Transverse colon (tissue), 4 donors: ENCODE results near the gene CGNL1. TPM values are rescaled to one million over a fixed set of nuclear protein-coding genes. Genes with fewer than 3 reads are reported as not detected.

Experiments
- DNase-seq: peaks from one replicate; pipeline ENCODE4 v3.0.0-alpha.2; 2019
- H3K27ac ChIP-seq, 4 donors: fragments of 200-600 bp; sonication (generic); 2 replicates each; pipeline ENCODE4 v1.5.1; 2016 to 2018; ENCODE audit warnings: inconsistent platforms in 4 of 4
- H3K27me3 ChIP-seq: fragments of 200-600 bp; sonication (generic); 2 replicates; pipeline ENCODE4 v1.5.1; 2017; ENCODE audit warnings: inconsistent platforms
- H3K36me3 ChIP-seq, 4 donors: fragments of 200-600 bp; sonication (generic); 2 replicates each; pipeline ENCODE4 v1.5.1; 2017 to 2019; ENCODE audit warnings: inconsistent platforms in 4 of 4
- H3K4me1 ChIP-seq, 4 donors: fragments of 200-600 bp; sonication (generic); 2 replicates each; pipeline ENCODE4 v1.5.1; 2017 to 2020; ENCODE audit warnings: inconsistent platforms in 4 of 4
- H3K4me3 ChIP-seq, 4 donors: fragments of 200-600 bp; sonication (generic); 1 replicate in 1 of 4; 2 replicates in 3 of 4; pipeline versions ENCODE4 v1.5.1 to v1.6.1; 2017 to 2019; ENCODE audit warnings: inconsistent platforms in 4 of 4
- H3K9me3 ChIP-seq, 2 donors: fragments of 200-600 bp; sonication (generic); 2 replicates each; pipeline ENCODE4 v1.5.1; 2017 to 2019; ENCODE audit warnings: inconsistent platforms in 2 of 2
- EP300 ChIP-seq: sonication (generic); formaldehyde crosslinking; IDR thresholded peaks from one replicate; pipeline ENCODE4 v1.6.1; 2017; ENCODE audit warnings: antibody characterized with exemption, low read depth
- POLR2A ChIP-seq: fragments of 450-650 bp; IDR thresholded peaks from one replicate; pipeline ENCODE4 v1.6.1; 2016; ENCODE audit warnings: antibody characterized with exemption, mild to moderate bottlenecking, moderate library complexity
- POLR2AphosphoS5 ChIP-seq, 3 donors: sonication (generic); formaldehyde crosslinking; IDR thresholded peaks; one replicate each; pipeline ENCODE4 v1.6.1; 2016; ENCODE audit warnings: antibody characterized with exemption in 3 of 3
- WGBS, 2 donors: methylation state at CpG; one replicate each; pipeline ENCODE4 v1.1.5; 2018; ENCODE audit warnings: low coverage in 1 of 2; 5-methylcytosine and 5-hydroxymethylcytosine counted together
- in situ Hi-C, 4 donors: fragments of 200-750 bp; cut with MboI; loops; one replicate each; pipeline versions ENCODE4 v1.15.0 to v1.15.1; 2017; ENCODE audit warnings: low sequenced_read_pairs in 3 of 4, low pct_ligation_motif_present in 1 of 4, low pct_unique_long_range_greater_than_20kb in 1 of 4
- intact Hi-C: fragments of 100-400 bp; cut with DNase I; formaldehyde crosslinking; loops from one replicate; pipeline ENCODE4 v1.15.1; 2023; ENCODE audit warnings: low total_unique reads
- total RNA-seq, 4 donors: library from RNA; depleted of rRNA; stranded (reverse); fragments of >200 nt; gene quantifications; one replicate each; pipeline ENCODE4 v1.1.0, GENCODE V29; 2016
- TF ChIP-seq, protein P1 (sequence below), 5 experiments: fragments of 200-600 bp in 3 of 5; fragments of 450-650 bp in 2 of 5; sonication (generic) in 3 of 5; IDR thresholded peaks; 1 replicate in 2 of 5; 2 replicates in 3 of 5; pipeline ENCODE4 v1.5.1; 2016 to 2017; ENCODE audit warnings: antibody characterized with exemption in 5 of 5, inconsistent platforms in 3 of 5, mild to moderate bottlenecking in 2 of 5, moderate library complexity in 1 of 5

CGNL1 gene
- total RNA-seq, 4 donors from 2014 or later, result 1.1 to 2.2 (median 1.8) TPM

GRCh38 chr15:57410373-57410772, 34.1 kb downstream of the CGNL1 start:
- TF ChIP-seq EP300 (no peak), POLR2AphosphoS5 (IDR thresholded peaks at IDR 0.05) (no peak), POLR2A (no peak)
- TF ChIP-seq, protein P1, sequence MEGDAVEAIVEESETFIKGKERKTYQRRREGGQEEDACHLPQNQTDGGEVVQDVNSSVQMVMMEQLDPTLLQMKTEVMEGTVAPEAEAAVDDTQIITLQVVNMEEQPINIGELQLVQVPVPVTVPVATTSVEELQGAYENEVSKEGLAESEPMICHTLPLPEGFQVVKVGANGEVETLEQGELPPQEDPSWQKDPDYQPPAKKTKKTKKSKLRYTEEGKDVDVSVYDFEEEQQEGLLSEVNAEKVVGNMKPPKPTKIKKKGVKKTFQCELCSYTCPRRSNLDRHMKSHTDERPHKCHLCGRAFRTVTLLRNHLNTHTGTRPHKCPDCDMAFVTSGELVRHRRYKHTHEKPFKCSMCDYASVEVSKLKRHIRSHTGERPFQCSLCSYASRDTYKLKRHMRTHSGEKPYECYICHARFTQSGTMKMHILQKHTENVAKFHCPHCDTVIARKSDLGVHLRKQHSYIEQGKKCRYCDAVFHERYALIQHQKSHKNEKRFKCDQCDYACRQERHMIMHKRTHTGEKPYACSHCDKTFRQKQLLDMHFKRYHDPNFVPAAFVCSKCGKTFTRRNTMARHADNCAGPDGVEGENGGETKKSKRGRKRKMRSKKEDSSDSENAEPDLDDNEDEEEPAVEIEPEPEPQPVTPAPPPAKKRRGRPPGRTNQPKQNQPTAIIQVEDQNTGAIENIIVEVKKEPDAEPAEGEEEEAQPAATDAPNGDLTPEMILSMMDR (IDR thresholded peaks at IDR 0.05), result no peak
- intact Hi-C loops, result no loop called here
- H3K4me3 ChIP-seq, result no peak overlapping the region
- in situ Hi-C loops, result no loop called here
- H3K27ac ChIP-seq, result no peak overlapping the region
- no peaks in the 10 kb centered on the region for H3K27me3 ChIP-seq
- DNase-seq, result no peak
- H3K9me3 ChIP-seq, result no peaks in the 10 kb centered on the region
- WGBS, 2 donors, result 24 to 25% methylated on average over 3 of the region's 3 CpGs
- H3K4me1 ChIP-seq, result no peaks in the 10 kb centered on the region
- no peaks in the 10 kb centered on the region for H3K36me3 ChIP-seq

GRCh38 chr15:57411945-57412768, 35.9 kb downstream of the CGNL1 start:
- Histone ChIP-seq H3K36me3 (no peaks in the 10 kb centered on the region), H3K4me3 (no peak overlapping the region), H3K4me1 (no peaks in the 10 kb centered on the region), H3K27me3 (no peaks in the 10 kb centered on the region), H3K9me3 (no peaks in the 10 kb centered on the region), H3K27ac (no peak overlapping the region)
- 83 to 85% methylated on average over 6 to 12 of the region's 12 CpGs for WGBS, 2 donors
- in situ Hi-C loops (no loop called here), intact Hi-C loops (no loop called here)
- no peak for DNase-seq
- no peak for TF ChIP-seq POLR2AphosphoS5 (IDR thresholded peaks at IDR 0.05)

- intact Hi-C loops, result no loop called here
- no peaks in the 10 kb centered on the region for H3K36me3 ChIP-seq
- no peaks in the 10 kb centered on the region for H3K4me1 ChIP-seq
- in situ Hi-C loops, result no loop called here
- no peaks in the 10 kb centered on the region for H3K9me3 ChIP-seq
- no peaks in the 10 kb centered on the region for H3K27me3 ChIP-seq
- WGBS, 2 donors, result 79% methylated on average over 7 of the region's 7 CpGs; no CpG with 5 or more reads in 1 of the 2 donors
- H3K27ac ChIP-seq, result no peak overlapping the region
- TF ChIP-seq POLR2A (no peak), EP300 (no peak), POLR2AphosphoS5 (IDR thresholded peaks at IDR 0.05) (no peak)
- TF ChIP-seq, protein P1 (IDR thresholded peaks at IDR 0.05), result no peak
- H3K4me3 ChIP-seq, result no peak overlapping the region
- no peak for DNase-seq
These were observed 39.3 kb downstream of the CGNL1 start for GRCh38 chr15:57415602-57416001.

- 91 to 100% methylated on average over 4 to 12 of the region's 13 CpGs for WGBS, 2 donors
- H3K4me1 ChIP-seq, result peaks cover 0 to 15% (median 7%) of the 10 kb centered on the region in 4 donors
- DNase-seq, result no peak
- intact Hi-C loops (loop anchor here (1.0 kb wide), 1 partner anchor 10 kb away; no protein-coding TSS in a partner anchor), in situ Hi-C loops (no loop called here)
- no peak overlapping the region for H3K4me3 ChIP-seq
- no peaks in the 10 kb centered on the region for H3K27me3 ChIP-seq
- H3K27ac ChIP-seq, result no peak overlapping the region
- H3K9me3 ChIP-seq, result no peaks in the 10 kb centered on the region
- TF ChIP-seq EP300, result no peak
- no peaks in the 10 kb centered on the region for H3K36me3 ChIP-seq
These were observed 42.3 kb downstream of the CGNL1 start for GRCh38 chr15:57418635-57419034.

- TF ChIP-seq, protein P1 (IDR thresholded peaks at IDR 0.05), result no peak
- no peak for TF ChIP-seq POLR2A
- TF ChIP-seq POLR2AphosphoS5 (IDR thresholded peaks at IDR 0.05), result no peak
- TF ChIP-seq EP300, result no peak
- Histone ChIP-seq H3K4me1 (peaks cover 0 to 15% (median 7%) of the 10 kb centered on the region in 4 donors), H3K27me3 (no peaks in the 10 kb centered on the region), H3K9me3 (no peaks in the 10 kb centered on the region), H3K36me3 (no peaks in the 10 kb centered on the region), H3K27ac (no peak overlapping the region), H3K4me3 (no peak overlapping the region)
- 83 to 91% methylated on average over 2 of the region's 2 CpGs for WGBS, 2 donors
- intact Hi-C loops (no loop called here), in situ Hi-C loops (no loop called here)
- no peak for DNase-seq
These were observed 43.0 kb downstream of the CGNL1 start for GRCh38 chr15:57419335-57419734.
